GM19193 (cell line): ENCODE data around the gene SEMA4G.

Experiments used
- POLR2A ChIP-seq: IDR thresholded peaks from 4 replicates; pipeline ENCODE4 v1.6.1; 2011; ENCODE audit not compliant: insufficient read depth, insufficient read length; ENCODE audit errors: extremely low read depth

Gene SEMA4G

DNA sequence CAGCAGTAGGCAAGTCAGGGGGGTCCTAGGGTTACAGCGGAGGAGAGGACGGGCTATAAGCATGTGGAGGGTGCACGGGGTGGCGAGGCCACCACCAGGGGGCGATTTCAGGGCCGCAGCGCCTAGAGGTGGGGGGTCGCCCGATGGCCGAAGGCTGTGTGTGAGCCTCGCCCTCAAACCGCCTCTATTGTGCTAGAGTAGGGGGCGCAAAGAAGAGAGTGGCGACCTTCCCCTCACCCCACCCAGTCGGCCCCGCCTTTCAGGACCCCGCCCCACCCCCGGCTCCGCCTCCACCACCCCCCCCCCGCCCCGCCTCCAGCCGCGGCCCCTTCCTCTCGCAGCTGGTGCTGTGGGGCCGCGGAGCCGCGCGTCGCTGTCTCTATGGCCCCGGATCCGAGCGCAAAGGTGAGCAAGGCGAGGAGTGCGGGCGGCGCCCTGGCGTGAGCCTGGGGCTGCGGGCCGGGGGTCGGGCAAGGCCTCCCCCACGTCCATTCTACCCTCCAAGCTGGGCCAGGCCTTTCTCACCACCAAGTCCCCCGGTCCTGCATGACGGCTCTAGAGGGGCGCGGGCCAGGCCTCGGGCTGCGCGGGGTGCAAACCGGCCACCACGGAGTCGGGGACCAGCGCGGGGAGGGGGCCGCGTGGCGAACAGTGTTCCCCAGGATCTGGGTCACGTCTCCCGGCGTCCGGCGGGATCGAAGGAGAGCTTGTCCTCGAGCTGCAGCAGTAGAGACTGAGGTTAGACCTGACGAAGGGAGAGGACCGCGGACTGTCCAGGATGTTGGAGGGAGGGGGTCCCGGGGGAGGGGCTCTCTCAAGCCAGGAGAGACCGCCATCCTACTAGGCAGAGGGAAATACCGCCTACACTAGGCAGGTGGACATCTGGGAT is at the start of gene SEMA4G:
TSS of gene SEMA4G (plus strand) at position 318 of the 889 bp plus-strand sequence. CDS start 3,409 bp downstream, outside the sequence.
- TF ChIP-seq POLR2A = no peak

- no peak for TF ChIP-seq POLR2A
Measured at GRCh38 chr10:100923580-100923979, 45.7 kb upstream of the SEMA4G start.

DNA sequence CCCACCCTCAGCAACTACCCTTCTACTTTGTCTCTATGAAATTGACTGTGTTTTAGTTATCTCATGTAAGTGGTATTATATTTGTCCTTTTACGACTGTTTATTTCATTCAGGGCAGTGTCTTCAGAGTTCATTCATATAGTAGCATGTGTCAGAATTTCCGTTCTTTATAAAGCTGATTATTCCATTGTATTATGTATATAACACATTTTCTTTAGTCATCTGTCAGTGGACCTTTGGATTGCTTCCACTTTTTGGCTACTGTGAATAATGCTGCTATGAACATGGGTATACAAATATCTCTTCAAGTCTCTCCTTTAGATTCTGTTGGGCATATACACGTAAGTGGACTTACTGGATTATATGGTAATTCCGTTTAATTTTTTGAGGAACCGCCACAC is 42.0 kb upstream of the SEMA4G start:
- no peak for TF ChIP-seq POLR2A

- TF ChIP-seq POLR2A = no peak
Measured at GRCh38 chr10:100928039-100928438, 41.3 kb upstream of the SEMA4G start.

GRCh38 chr10:100930368-100930767 is 38.9 kb upstream of the SEMA4G start:
- TF ChIP-seq POLR2A = no peak

- no peak for TF ChIP-seq POLR2A
Measured at GRCh38 chr10:100934084-100934659, 35.1 kb upstream of the SEMA4G start.

DNA sequence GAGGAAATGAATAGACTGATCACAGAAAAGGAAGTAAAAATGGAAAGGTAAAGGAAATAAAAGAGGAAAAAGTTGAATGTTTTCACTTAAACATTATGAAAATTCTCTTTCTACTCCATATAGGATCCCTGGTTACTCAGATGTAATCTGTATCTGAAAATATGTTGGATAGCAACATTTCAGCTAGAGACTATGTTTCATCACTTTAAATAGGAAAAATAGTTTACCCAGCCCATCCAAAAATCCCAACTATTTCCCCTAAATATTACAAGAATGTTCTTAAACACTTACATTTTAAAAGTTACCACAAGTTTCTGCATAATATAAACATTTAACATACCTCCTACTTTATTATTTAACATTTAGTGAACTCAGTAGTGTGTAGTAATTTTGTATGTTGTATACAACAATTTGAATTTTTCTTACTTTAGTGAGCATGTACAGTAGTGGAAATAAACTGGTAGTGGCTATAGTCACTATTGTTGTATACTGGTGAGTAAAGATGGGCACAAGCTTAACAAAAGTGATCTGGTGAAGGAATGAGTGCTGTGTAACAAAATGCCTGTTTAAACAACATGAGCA is 29.4 kb upstream of the SEMA4G start:
- no peak for TF ChIP-seq POLR2A

DNA sequence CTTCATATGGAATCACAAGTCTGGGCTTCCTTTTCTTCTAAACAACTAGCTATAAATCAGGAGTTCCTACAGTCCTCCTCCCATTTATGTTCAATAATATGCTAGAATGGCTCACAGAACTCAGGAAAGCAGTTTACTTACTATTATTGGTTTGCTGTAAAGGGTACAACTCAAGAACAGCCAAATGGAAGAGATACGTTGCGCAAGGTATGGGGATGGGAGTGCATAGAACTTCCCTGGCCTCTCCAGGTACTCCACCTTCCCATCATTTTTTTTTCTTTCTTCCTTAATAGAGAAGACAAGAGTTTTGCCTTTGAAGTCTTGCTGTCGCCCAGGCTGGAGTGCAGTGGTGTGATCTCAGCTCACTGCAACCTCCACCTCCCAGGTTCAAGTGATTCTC is 27.1 kb upstream of the SEMA4G start:
- no peak for TF ChIP-seq POLR2A

DNA sequence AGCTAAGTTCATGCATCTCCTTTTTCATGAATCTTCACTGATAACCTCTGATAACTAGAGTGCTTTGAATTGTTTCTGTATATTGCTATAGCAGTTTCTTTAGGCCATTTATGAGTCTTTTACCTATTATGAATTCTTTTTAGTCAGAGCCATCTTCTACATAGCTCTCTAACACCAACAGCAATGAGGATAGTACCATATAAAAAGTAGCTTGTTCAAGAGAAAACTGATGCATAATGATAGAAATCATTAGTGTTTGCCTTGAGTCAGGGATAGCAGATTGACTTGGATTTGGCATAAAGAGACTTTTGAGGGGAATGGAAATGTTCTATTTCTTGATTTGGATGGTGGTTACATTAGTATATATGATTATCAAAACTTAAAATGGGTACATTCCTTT is 25.8 kb upstream of the SEMA4G start:
- no peak for TF ChIP-seq POLR2A

- TF ChIP-seq POLR2A = no peak
Measured at GRCh38 chr10:100945754-100946153, 23.6 kb upstream of the SEMA4G start.

DNA sequence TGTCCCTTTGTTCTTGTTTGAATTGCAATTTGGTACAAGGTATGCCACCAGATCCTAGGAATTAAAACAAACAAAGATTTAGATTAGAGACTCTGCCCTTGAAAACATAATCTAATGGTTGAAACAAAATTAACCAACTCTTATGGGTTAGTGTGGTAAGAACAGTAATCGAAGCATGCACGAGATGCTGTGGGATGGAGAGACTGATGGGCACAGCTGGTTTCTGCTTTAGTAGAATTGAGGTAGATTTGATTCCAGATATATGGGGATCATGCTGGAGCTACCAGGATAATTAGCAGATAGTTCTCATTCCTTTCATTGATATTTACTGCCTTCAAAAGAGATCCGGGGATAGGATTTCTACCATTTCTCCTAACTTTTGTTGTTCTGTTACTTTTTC is 20.4 kb upstream of the SEMA4G start:
- TF ChIP-seq POLR2A = no peak

- no peak for TF ChIP-seq POLR2A
Measured at GRCh38 chr10:100960251-100960650, 9.1 kb upstream of the SEMA4G start.

- no peak for TF ChIP-seq POLR2A
Measured at GRCh38 chr10:100962351-100963080, 6.8 kb upstream of the SEMA4G start.

GRCh38 chr10:100963826-100964225 is 5.5 kb upstream of the SEMA4G start:
- no peak for TF ChIP-seq POLR2A

- TF ChIP-seq POLR2A = no peak
Measured at GRCh38 chr10:100965820-100966219, 3.5 kb upstream of the SEMA4G start.
